H1 (cell line): ENCODE measurements around the gene TTC39A. TPM values are rescaled to one million over a fixed set of nuclear protein-coding genes. Genes with fewer than 3 reads are reported as not detected.

Experiments used
- CTCF ChIA-PET: fragments of 300-600 bp; sonication (Branson Sonifier 250); formaldehyde crosslinking; loops from one replicate; lab custom pipeline; 2021; ENCODE audit not compliant: partially characterized antibody; lab: Charles Lee
- POLR2A ChIA-PET: fragments of 300-600 bp; sonication (Branson Sonifier 250); formaldehyde crosslinking; loops from one replicate; lab custom pipeline; 2021; ENCODE audit warnings: inconsistent platforms; ENCODE audit not compliant: partially characterized antibody; lab: Charles Lee
- DNase-seq, 2 experiments: peaks; one replicate each; pipeline versions ENCODE4 v3.0.0 to v3.0.0-alpha.2; 2010 to 2022; ENCODE audit warnings: low spot score in 2 of 2, low read depth in 1 of 2, mixed read lengths in 1 of 2
- FAIRE-seq: peaks from 2 replicates; lab custom pipeline; 2011; peaks lifted over from hg19 to GRCh38; lab: Jason Lieb, UNC
- H2AFZ ChIP-seq: 2 replicates; pipeline ENCODE4 v1.8.1; 2012; ENCODE audit warnings: low read length, inconsistent platforms
- H2AK5ac ChIP-seq: 2 replicates; pipeline ENCODE4 v1.6.1; 2013; ENCODE audit warnings: low read depth, low read length
- H2BK120ac ChIP-seq: replicated peaks from 2 replicates; pipeline ENCODE3; 2013; ENCODE audit warnings: low read depth, low read length, inconsistent platforms
- H2BK12ac ChIP-seq: 2 replicates; pipeline ENCODE4 v1.6.1; 2013; ENCODE audit warnings: low read depth, low read length
- H2BK15ac ChIP-seq: 2 replicates; pipeline ENCODE4 v1.6.1; 2013; ENCODE audit warnings: low read length
- H2BK20ac ChIP-seq: 2 replicates; pipeline ENCODE4 v1.6.1; 2013; ENCODE audit warnings: low read length
- H2BK5ac ChIP-seq: 2 replicates; pipeline ENCODE4 v1.6.1; 2013; ENCODE audit warnings: low read depth, low read length
- H3K14ac ChIP-seq: 2 replicates; pipeline ENCODE4 v1.6.1; 2013; ENCODE audit warnings: inconsistent platforms; ENCODE audit not compliant: insufficient read length
- H3K18ac ChIP-seq: 2 replicates; pipeline ENCODE4 v1.6.1; 2013; ENCODE audit warnings: low read length; ENCODE audit errors: extremely low read depth
- H3K23ac ChIP-seq: 2 replicates; pipeline ENCODE4 v1.6.1; 2013; ENCODE audit warnings: inconsistent platforms; ENCODE audit not compliant: insufficient read length
- H3K23me2 ChIP-seq: 2 replicates; pipeline ENCODE4 v1.6.1; 2013; ENCODE audit warnings: low read depth, low read length
- H3K27ac ChIP-seq: 2 replicates; pipeline ENCODE4 v1.6.1; 2011; ENCODE audit warnings: low read depth, low read length, inconsistent platforms
- H3K27me3 ChIP-seq, 4 experiments: replicated peaks in 1 of 4; 1 replicate in 1 of 4; 2 replicates in 3 of 4; pipeline versions ENCODE4 v1.6.1 to v1.8.1; 2011 to 2013; ENCODE audit warnings: low read length in 3 of 4, mild to moderate bottlenecking in 3 of 4, inconsistent platforms in 2 of 4, mixed read lengths in 2 of 4, moderate library complexity in 1 of 4; ENCODE audit not compliant: control insufficient read depth in 3 of 4, insufficient read depth in 3 of 4; ENCODE audit errors: extremely low read depth in 1 of 4
- H3K36me3 ChIP-seq, 4 experiments: 2 replicates each; pipeline versions ENCODE4 v1.6.1 to v1.8.1; 2011 to 2013; ENCODE audit warnings: mild to moderate bottlenecking in 4 of 4, low read length in 3 of 4, moderate library complexity in 2 of 4, control low read depth in 1 of 4, inconsistent platforms in 1 of 4; ENCODE audit not compliant: insufficient read depth in 4 of 4, control insufficient read depth in 2 of 4
- H3K4ac ChIP-seq: replicated peaks from 2 replicates; pipeline ENCODE3; 2013; ENCODE audit warnings: low read length, low read depth, mixed read lengths, inconsistent platforms; ENCODE audit not compliant: insufficient read length
- H3K4me1 ChIP-seq, 4 experiments: replicated peaks in 1 of 4; 1 replicate in 1 of 4; 2 replicates in 3 of 4; pipeline versions ENCODE4 v1.6.1 to v1.8.1; 2011 to 2013; ENCODE audit warnings: low read length in 3 of 4, inconsistent platforms in 2 of 4, mixed read lengths in 1 of 4; ENCODE audit not compliant: insufficient read depth in 4 of 4, control insufficient read depth in 3 of 4
- H3K4me2 ChIP-seq, 2 experiments: 2 replicates each; pipeline versions ENCODE4 v1.6.1 to v1.8.1; 2011 to 2013; ENCODE audit warnings: low read depth in 2 of 2, low read length in 2 of 2, control low read depth in 1 of 2, inconsistent platforms in 1 of 2, mild to moderate bottlenecking in 1 of 2; ENCODE audit not compliant: insufficient read depth in 1 of 2
- H3K4me3 ChIP-seq, 4 experiments: fragments of 200-600, 300-600 bp in 1 of 4; sonication (generic), shearing (Covaris generic), sonication (Bioruptor Twin) in 1 of 4; 2 replicates each; pipeline versions ENCODE4 v1.5.1 to v1.8.1; 2011 to 2016; ENCODE audit warnings: low read length in 4 of 4, low read depth in 3 of 4, control low read depth in 2 of 4, inconsistent platforms in 2 of 4, mild to moderate bottlenecking in 2 of 4, mixed read lengths in 1 of 4, moderate library complexity in 1 of 4; ENCODE audit not compliant: insufficient read depth in 2 of 4; ENCODE audit errors: extremely low read depth in 1 of 4
- H3K56ac ChIP-seq: replicated peaks from 2 replicates; pipeline ENCODE3; 2013; ENCODE audit warnings: low read depth, mild to moderate bottlenecking, mixed read lengths, low read length, inconsistent platforms; ENCODE audit not compliant: insufficient read length
- H3K79me1 ChIP-seq: 2 replicates; pipeline ENCODE4 v1.6.1; 2013; ENCODE audit warnings: low read depth, low read length, control low read depth
- H3K79me2 ChIP-seq, 2 experiments: 2 replicates each; pipeline versions ENCODE4 v1.6.1 to v1.8.1; 2012 to 2013; ENCODE audit warnings: low read length in 2 of 2, mild to moderate bottlenecking in 2 of 2, inconsistent platforms in 1 of 2; ENCODE audit not compliant: insufficient read depth in 2 of 2, control insufficient read depth in 1 of 2
- H3K9ac ChIP-seq, 4 experiments: replicated peaks in 1 of 4; 1 replicate in 1 of 4; 2 replicates in 3 of 4; pipeline versions ENCODE4 v1.6.1 to v1.8.1; 2011 to 2013; ENCODE audit warnings: low read depth in 3 of 4, low read length in 3 of 4, control low read depth in 2 of 4, mild to moderate bottlenecking in 2 of 4, moderate library complexity in 2 of 4, inconsistent platforms in 1 of 4; ENCODE audit errors: extremely low read depth in 1 of 4
- H3K9me3 ChIP-seq, 2 experiments: 2 replicates each; pipeline versions ENCODE4 v1.6.1 to v1.8.1; 2012 to 2013; ENCODE audit warnings: mild to moderate bottlenecking in 2 of 2, moderate library complexity in 2 of 2, control low read depth in 1 of 2, inconsistent platforms in 1 of 2, low read depth in 1 of 2, low read length in 1 of 2, mixed read lengths in 1 of 2; ENCODE audit not compliant: insufficient read depth in 2 of 2
- H4K20me1 ChIP-seq, 2 experiments: replicated peaks in 1 of 2; 2 replicates each; pipeline versions ENCODE3 to v1.8.1; 2011 to 2013; ENCODE audit warnings: inconsistent platforms in 2 of 2, low read length in 2 of 2, mild to moderate bottlenecking in 1 of 2; ENCODE audit not compliant: insufficient read depth in 2 of 2, control insufficient read depth in 1 of 2
- H4K5ac ChIP-seq: 2 replicates; pipeline ENCODE4 v1.6.1; 2013; ENCODE audit warnings: low read length, low read depth, mixed read lengths, inconsistent platforms; ENCODE audit not compliant: insufficient read length
- H4K8ac ChIP-seq: 2 replicates; pipeline ENCODE4 v1.8.0; 2013; ENCODE audit warnings: mild to moderate bottlenecking, moderate library complexity, low read length, inconsistent platforms; ENCODE audit not compliant: insufficient read depth; ENCODE audit errors: extremely low read depth
- H4K91ac ChIP-seq: replicated peaks from 2 replicates; pipeline ENCODE3; 2013; ENCODE audit warnings: low read length, mixed read lengths, inconsistent platforms; ENCODE audit not compliant: insufficient read length
- ASH2L ChIP-seq: fragments of 200-600, 300-600 bp; sonication (generic); IDR thresholded peaks from one replicate; pipeline ENCODE4 v1.7.1; 2017; ENCODE audit warnings: low read length
- EGR1 ChIP-seq: IDR thresholded peaks from 2 replicates; pipeline ENCODE4 v1.6.1; 2011; ENCODE audit warnings: low read depth, low read length, borderline replicate concordance
- NRF1 ChIP-seq: IDR thresholded peaks from 2 replicates; pipeline ENCODE4 v1.6.1; 2011; ENCODE audit warnings: mild to moderate bottlenecking, low read depth, low read length, improper control_type of control experiment
- RFX5 ChIP-seq: IDR thresholded peaks from 2 replicates; pipeline ENCODE4 v1.6.1; 2011; ENCODE audit warnings: low read depth, low read length, improper control_type of control experiment, borderline replicate concordance
- RNF2 ChIP-seq: fragments of 200-900, 300-1000 bp; sonication (generic); IDR thresholded peaks from 2 replicates; pipeline ENCODE4 v1.7.1; 2016; ENCODE audit warnings: borderline replicate concordance, low read depth, mild to moderate bottlenecking, antibody characterized with exemption, low read length; ENCODE audit not compliant: poor library complexity, severe bottlenecking; ENCODE audit errors: missing control alignments
- SAP30 ChIP-seq: fragments of 300-600 bp; sonication (generic); IDR thresholded peaks from 2 replicates; pipeline ENCODE4 v1.7.1; 2012; ENCODE audit warnings: low read length, moderate library complexity, mild to moderate bottlenecking, inconsistent platforms; ENCODE audit not compliant: insufficient read depth, insufficient replicate concordance
- SIN3A ChIP-seq, 2 experiments: IDR thresholded peaks in 1 of 2; conservative IDR thresholded peaks in 1 of 2; 2 replicates each; pipeline ENCODE4 v1.6.1; 2011 to 2012; ENCODE audit warnings: low read length in 2 of 2, improper control_type of control experiment in 1 of 2, low read depth in 1 of 2, mild to moderate bottlenecking in 1 of 2
- SIX5 ChIP-seq: IDR thresholded peaks from 2 replicates; pipeline ENCODE4 v1.6.1; 2011; ENCODE audit warnings: mild to moderate bottlenecking, low read depth, low read length
- YY1 ChIP-seq: IDR thresholded peaks from 2 replicates; pipeline ENCODE4 v1.6.1; 2011; ENCODE audit warnings: low read depth, mild to moderate bottlenecking, low read length
- WGBS, 2 experiments: shearing (Covaris generic) in 1 of 2; methylation state at CpG; one replicate each; pipeline versions ENCODE4 v1.1.6 to v1.1.7; 2013 to 2015; ENCODE audit warnings: low lambda C conversion rate in 2 of 2, mixed read lengths in 2 of 2, inconsistent platforms in 1 of 2, low coverage in 1 of 2, missing lambda C conversion rate in 1 of 2; ENCODE audit not compliant: insufficient replicate concordance in 2 of 2, insufficient coverage in 1 of 2, insufficient read length in 1 of 2; ENCODE audit errors: extremely low coverage in 1 of 2, missing lambda C conversion rate in 1 of 2; 5-methylcytosine and 5-hydroxymethylcytosine counted together
- polyA plus RNA-seq, 7 experiments: library from polyadenylated mRNA; depleted of rRNA in 3 of 7; stranded (reverse) in 5 of 7; unstranded in 2 of 7; fragments of >200 nt in 5 of 7; fragments of 200-250 nt in 2 of 7; gene quantifications; 1 replicate in 5 of 7; 2 replicates in 1 of 7; 4 replicates in 1 of 7; pipeline versions ENCODE4 v1.2.1 to v1.2.3, GENCODE V29; 2011 to 2013; ENCODE audit warnings: missing spikeins in 2 of 7, mixed read lengths in 2 of 7
- total RNA-seq: library from RNA; stranded (reverse); fragmentation: NEBNext Ultra II Directional; extraction: Animal tissue kit (Norgen Biotek cat#: 25700); gene quantifications from 2 replicates; pipeline ENCODE4 v1.2.1, GENCODE V29; 2021

TTC39A gene
- total and polyA plus RNA-seq, 2 of the 8 experiments (the other 6 are each of a cell fraction or from before 2014, with no cell fraction given) = 5.5 to 5.8 TPM

DNA sequence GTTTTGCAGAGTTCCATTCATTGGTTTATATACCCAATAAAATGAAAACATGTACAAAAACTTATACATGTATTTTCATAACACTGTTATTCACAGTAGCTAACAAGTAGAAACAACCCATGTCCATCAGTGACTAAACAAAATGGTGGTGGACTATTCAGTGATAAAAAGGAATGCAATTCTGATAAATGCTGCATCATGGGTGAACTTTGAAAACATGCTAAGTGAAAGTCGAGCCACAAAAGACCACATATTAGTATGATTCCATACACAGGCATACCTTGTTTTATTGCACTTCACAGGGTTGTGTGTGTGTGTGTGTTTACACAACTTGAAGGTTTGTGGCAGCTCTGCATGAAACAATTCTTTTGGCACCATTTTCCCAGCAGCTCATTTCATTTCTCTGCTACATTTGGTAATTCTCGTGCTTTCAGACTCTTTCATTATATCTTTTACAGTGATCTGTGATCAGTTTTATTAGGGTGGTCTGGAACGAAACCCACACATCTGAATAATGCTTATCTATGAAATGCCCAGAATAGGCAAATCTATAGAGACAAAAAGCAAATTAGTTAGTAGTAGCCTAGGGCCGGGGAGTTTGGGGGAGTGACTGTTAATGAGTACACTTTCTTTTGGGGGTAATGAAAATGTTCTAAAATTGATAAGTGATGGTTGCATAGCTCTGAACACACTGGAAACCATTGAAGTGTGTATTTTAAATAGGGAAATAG lies 67.0 kb downstream of the TTC39A start:
- peaks cover 4% of the 10 kb centered on the region for H3K79me1 ChIP-seq
- H2BK12ac ChIP-seq = no peak overlapping the region
- no peak overlapping the region for H3K56ac ChIP-seq
- FAIRE-seq (no peak), DNase-seq (no peak)
- H3K9me3 ChIP-seq = no peaks in the 10 kb centered on the region
- H3K23me2 ChIP-seq = no peaks in the 10 kb centered on the region
- no peak overlapping the region for H3K23ac ChIP-seq
- H3K14ac ChIP-seq = no peak overlapping the region
- H3K4me1 ChIP-seq = peaks cover 0 to 6% (median 0%) of the 10 kb centered on the region in 4 experiments; a peak in 1 of 7 replicates
- no peak overlapping the region for H4K8ac ChIP-seq
- no peak overlapping the region for H3K18ac ChIP-seq
- H2BK5ac ChIP-seq = no peak overlapping the region
- H2BK20ac ChIP-seq = no peak overlapping the region
- no peak overlapping the region for H4K5ac ChIP-seq
- no peak overlapping the region for H2AK5ac ChIP-seq
- H3K27ac ChIP-seq = no peak overlapping the region
- no peaks in the 10 kb centered on the region for H3K27me3 ChIP-seq
- peaks cover 2 to 8% of the 10 kb centered on the region in 2 experiments for H4K20me1 ChIP-seq
- no peaks in the 10 kb centered on the region for H3K36me3 ChIP-seq
- peaks cover 0 to 41% of the 10 kb centered on the region in 2 experiments; a peak in 2 of 4 replicates for H3K79me2 ChIP-seq
- H3K4me2 ChIP-seq = no peak overlapping the region
- no peak overlapping the region for H2BK15ac ChIP-seq
- H3K9ac ChIP-seq = no peak overlapping the region
- H2AFZ ChIP-seq = no peak overlapping the region
- H4K91ac ChIP-seq = no peak overlapping the region
- ChIA-PET CTCF (interaction anchor here (0.6 to 1.0 kb wide), 3 partner anchors 16 to 33 kb away, joined by 3 to 4 read pairs (median 3); no protein-coding TSS in a partner anchor), POLR2A (no interaction called here)
- TF ChIP-seq SIX5 (no peak), SIN3A (conservative IDR thresholded peaks at IDR 0.05 in 1 of 2, IDR thresholded peaks at IDR 0.05 in 1 of 2; ENCODE audit: low read depth in 1 of 2, low read length in 2 of 2) (no peak), RNF2 (no peak), RFX5 (no peak), NRF1 (no peak), ASH2L (no peak), YY1 (no peak), EGR1 (no peak), SAP30 (no peak)
- 89% methylated on average over 4 of the region's 4 CpGs; no CpG with 5 or more reads in 1 of the 2 experiments for WGBS, 2 experiments
- no peak overlapping the region for H3K4me3 ChIP-seq
- H3K4ac ChIP-seq = no peak overlapping the region
- no peak overlapping the region for H2BK120ac ChIP-seq
